MM.1S (cell line): Measurements from ENCODE around the gene GDF7.

ENCODE experiments used
- DNase-seq: peaks from one replicate; pipeline ENCODE4 v3.0.0-alpha.2; 2015
- H2AFZ ChIP-seq: fragments of 300-600 bp; sonication (generic); 2 replicates; pipeline ENCODE4 v1.6.0; 2016; ENCODE audit warnings: antibody characterized with exemption, low read length
- H3F3A ChIP-seq: fragments of 300-600 bp; sonication (generic); 2 replicates; pipeline ENCODE4 v1.6.1; 2016; ENCODE audit warnings: mild to moderate bottlenecking, antibody characterized with exemption, low read length, moderate library complexity, mixed read lengths; ENCODE audit not compliant: insufficient read depth
- H3K27ac ChIP-seq: fragments of 300-600 bp; sonication (generic); 2 replicates; pipeline ENCODE4 v1.5.1; 2016; ENCODE audit warnings: mild to moderate bottlenecking, low read length
- H3K27me3 ChIP-seq: fragments of 300-600 bp; sonication (generic); replicated peaks from 2 replicates; pipeline ENCODE4 v1.6.0; 2016; ENCODE audit warnings: low read length; ENCODE audit not compliant: insufficient read depth
- H3K36me3 ChIP-seq: fragments of 300-600 bp; sonication (generic); replicated peaks from 2 replicates; pipeline ENCODE4 v1.6.1; 2016; ENCODE audit warnings: mild to moderate bottlenecking, low read length, mixed read lengths; ENCODE audit not compliant: insufficient read depth
- H3K4me1 ChIP-seq: fragments of 300-600 bp; sonication (generic); 2 replicates; pipeline ENCODE4 v1.6.1; 2016; ENCODE audit warnings: low read length, mixed read lengths
- H3K4me2 ChIP-seq: fragments of 300-600 bp; sonication (generic); 2 replicates; pipeline ENCODE4 v1.6.0; 2016; ENCODE audit warnings: low read depth, low read length
- H3K4me3 ChIP-seq: fragments of 300-600 bp; sonication (generic); 2 replicates; pipeline ENCODE4 v1.5.1; 2016; ENCODE audit warnings: low read length, mixed read lengths
- H3K79me2 ChIP-seq: fragments of 300-600 bp; sonication (generic); 2 replicates; pipeline ENCODE4 v1.6.1; 2016; ENCODE audit warnings: mixed run types, low read length, mixed read lengths
- H3K9ac ChIP-seq: fragments of 300-600 bp; sonication (generic); 2 replicates; pipeline ENCODE4 v1.6.1; 2016; ENCODE audit warnings: low read length, mixed read lengths
- H3K9me2 ChIP-seq: fragments of 300-600 bp; sonication (generic); replicated peaks from 2 replicates; pipeline ENCODE4 v1.6.1; 2016; ENCODE audit warnings: mild to moderate bottlenecking, low read length, mixed read lengths; ENCODE audit not compliant: insufficient read depth
- H3K9me3 ChIP-seq: fragments of 300-600 bp; sonication (generic); replicated peaks from 2 replicates; pipeline ENCODE4 v1.6.1; 2016; ENCODE audit warnings: mild to moderate bottlenecking, low read length, mixed read lengths; ENCODE audit not compliant: insufficient read depth
- H4K20me1 ChIP-seq: fragments of 300-600 bp; sonication (generic); 2 replicates; pipeline ENCODE4 v1.6.1; 2016; ENCODE audit warnings: mild to moderate bottlenecking, low read length, moderate library complexity, mixed read lengths; ENCODE audit not compliant: insufficient read depth
- CTCF ChIP-seq: fragments of 300-600 bp; sonication (generic); IDR thresholded peaks from 2 replicates; pipeline ENCODE4 v1.5.1; 2016; ENCODE audit warnings: antibody characterized with exemption, low read length, mixed read lengths
- EZH2 ChIP-seq: fragments of 300-600 bp; sonication (generic); optimal IDR thresholded peaks from 2 replicates; pipeline ENCODE3; 2017; ENCODE audit warnings: low read depth, mild to moderate bottlenecking, antibody characterized with exemption, low read length, mixed read lengths
- EZH2phosphoT487 ChIP-seq: fragments of 300-600 bp; sonication (generic); IDR thresholded peaks from 2 replicates; pipeline ENCODE4 v1.6.1; 2018; ENCODE audit warnings: antibody characterized with exemption, low read length

Gene GDF7

GRCh38 chr2:20622731-20623130, 44.2 kb upstream of the GDF7 start:
- H3K27ac ChIP-seq = no peak overlapping the region
- H3K36me3 ChIP-seq = no peaks in the 10 kb centered on the region
- H3K9ac ChIP-seq = no peak overlapping the region
- no peaks in the 10 kb centered on the region for H3K9me2 ChIP-seq
- no peak overlapping the region for H2AFZ ChIP-seq
- H3K4me3 ChIP-seq = no peak overlapping the region
- no peaks in the 10 kb centered on the region for H3K27me3 ChIP-seq
- H3F3A ChIP-seq = no peaks in the 10 kb centered on the region
- no peaks in the 10 kb centered on the region for H3K79me2 ChIP-seq
- no peak for TF ChIP-seq EZH2phosphoT487
- no peak for TF ChIP-seq EZH2
- H3K9me3 ChIP-seq = no peaks in the 10 kb centered on the region
- H4K20me1 ChIP-seq = no peaks in the 10 kb centered on the region
- no peaks in the 10 kb centered on the region for H3K4me1 ChIP-seq
- DNase-seq = no peak
- H3K4me2 ChIP-seq = no peak overlapping the region

GRCh38 chr2:20623241-20623640, 43.7 kb upstream of the GDF7 start:
- Histone ChIP-seq H2AFZ (no peak overlapping the region), H3K4me3 (no peak overlapping the region), H3K27me3 (no peaks in the 10 kb centered on the region), H3K9ac (no peak overlapping the region), H3K9me2 (no peaks in the 10 kb centered on the region), H3F3A (no peaks in the 10 kb centered on the region), H3K4me1 (no peaks in the 10 kb centered on the region), H3K9me3 (no peaks in the 10 kb centered on the region), H3K4me2 (no peak overlapping the region), H3K79me2 (no peaks in the 10 kb centered on the region), H4K20me1 (no peaks in the 10 kb centered on the region), H3K36me3 (no peaks in the 10 kb centered on the region), H3K27ac (no peak overlapping the region)
- DNase-seq = no peak
- TF ChIP-seq EZH2phosphoT487 (no peak), EZH2 (no peak), CTCF (no peak)

GRCh38 chr2:20623741-20624155, 43.2 kb upstream of the GDF7 start:
- no peak overlapping the region for H3K27ac ChIP-seq
- H3K4me2 ChIP-seq = no peak overlapping the region
- H3K36me3 ChIP-seq = no peaks in the 10 kb centered on the region
- no peaks in the 10 kb centered on the region for H4K20me1 ChIP-seq
- H3K9me3 ChIP-seq = no peaks in the 10 kb centered on the region
- H3K9ac ChIP-seq = no peak overlapping the region
- H3K27me3 ChIP-seq = no peaks in the 10 kb centered on the region
- H3K9me2 ChIP-seq = no peaks in the 10 kb centered on the region
- H3K4me1 ChIP-seq = no peaks in the 10 kb centered on the region
- no peak overlapping the region for H3K4me3 ChIP-seq
- no peaks in the 10 kb centered on the region for H3F3A ChIP-seq
- no peak for TF ChIP-seq CTCF
- no peak for TF ChIP-seq EZH2phosphoT487
- TF ChIP-seq EZH2 = no peak
- no peak for DNase-seq
- no peak overlapping the region for H2AFZ ChIP-seq
- H3K79me2 ChIP-seq = no peaks in the 10 kb centered on the region

GRCh38 chr2:20624156-20624883, 42.6 kb upstream of the GDF7 start:
- Histone ChIP-seq H3F3A (no peaks in the 10 kb centered on the region), H3K4me3 (no peak overlapping the region), H3K9ac (no peak overlapping the region)

More at GRCh38 chr2:20624156-20624883, 42.6 kb upstream of the GDF7 start:
- no peak for DNase-seq
- H3K9me3 ChIP-seq = no peaks in the 10 kb centered on the region
- no peaks in the 10 kb centered on the region for H3K9me2 ChIP-seq
- no peaks in the 10 kb centered on the region for H3K4me1 ChIP-seq
- no peaks in the 10 kb centered on the region for H3K27me3 ChIP-seq
- no peaks in the 10 kb centered on the region for H3K79me2 ChIP-seq
- TF ChIP-seq EZH2phosphoT487 (no peak), EZH2 (no peak), CTCF (no peak)
- H2AFZ ChIP-seq = no peak overlapping the region
- no peaks in the 10 kb centered on the region for H4K20me1 ChIP-seq
- H3K27ac ChIP-seq = no peak overlapping the region
- H3K4me2 ChIP-seq = no peak overlapping the region
- no peaks in the 10 kb centered on the region for H3K36me3 ChIP-seq
